HG02610 (cell line): ENCODE data around the gene HDAC4.

ENCODE experiments used
- ATAC-seq: cut with Tn5 transposase; IDR thresholded peaks from one replicate; pipeline ENCODE4 v1.9.1; 2021; ENCODE audit warnings: mild to moderate bottlenecking, moderate library complexity; ENCODE audit not compliant: unreplicated experiment

HDAC4 gene

DNA sequence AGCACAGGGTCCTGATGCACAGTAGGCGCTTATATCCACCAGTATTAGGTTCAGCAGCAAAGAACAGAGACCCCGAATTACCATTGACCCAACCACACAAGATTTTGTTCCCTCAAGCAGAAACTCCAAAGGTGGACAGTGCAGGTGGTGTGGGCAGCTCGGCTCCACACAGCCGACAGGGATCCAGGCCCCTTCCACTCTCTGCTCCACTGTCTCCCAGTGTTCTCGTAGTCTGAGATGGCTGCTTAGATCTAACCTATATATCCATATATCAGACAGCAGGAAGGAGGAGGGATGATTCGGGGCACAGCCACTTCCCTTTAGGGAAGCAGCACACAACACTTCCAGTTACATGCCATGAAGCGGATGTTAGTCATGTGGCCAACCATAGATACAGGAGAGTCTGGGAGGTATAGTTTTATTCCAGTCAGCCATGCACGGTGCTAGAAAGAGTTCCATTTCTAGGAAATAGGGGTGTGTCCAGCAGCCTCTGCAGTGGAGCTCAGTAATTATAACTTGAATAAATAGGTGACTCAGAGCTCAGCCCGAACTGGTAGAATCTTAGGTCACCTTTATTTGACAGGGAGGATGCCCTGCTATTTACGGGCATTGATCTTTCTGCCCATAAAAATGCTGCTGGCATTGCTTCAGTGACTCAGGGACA, 394.1 kb downstream of the HDAC4 start:
- no peak for ATAC-seq

DNA sequence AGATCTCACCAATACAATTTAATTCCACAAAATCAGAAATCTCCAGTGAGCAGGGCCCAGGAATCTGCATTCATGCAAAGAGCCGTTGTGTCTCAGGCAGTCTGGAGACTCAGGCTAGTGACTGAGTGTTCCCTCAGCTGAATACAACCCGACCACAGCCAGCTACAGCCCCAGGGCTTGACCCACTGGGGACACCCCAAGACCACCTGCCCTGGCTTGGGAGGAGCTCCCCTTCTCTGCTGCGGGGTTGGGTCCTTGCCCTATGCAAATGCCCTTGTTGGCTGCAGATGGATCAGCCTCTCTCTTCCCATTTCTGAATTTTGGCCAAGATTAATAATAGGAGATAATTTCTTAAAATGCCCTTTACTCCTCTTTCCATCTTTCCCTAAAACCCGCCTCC, 395.2 kb downstream of the HDAC4 start:
- no peak for ATAC-seq

DNA sequence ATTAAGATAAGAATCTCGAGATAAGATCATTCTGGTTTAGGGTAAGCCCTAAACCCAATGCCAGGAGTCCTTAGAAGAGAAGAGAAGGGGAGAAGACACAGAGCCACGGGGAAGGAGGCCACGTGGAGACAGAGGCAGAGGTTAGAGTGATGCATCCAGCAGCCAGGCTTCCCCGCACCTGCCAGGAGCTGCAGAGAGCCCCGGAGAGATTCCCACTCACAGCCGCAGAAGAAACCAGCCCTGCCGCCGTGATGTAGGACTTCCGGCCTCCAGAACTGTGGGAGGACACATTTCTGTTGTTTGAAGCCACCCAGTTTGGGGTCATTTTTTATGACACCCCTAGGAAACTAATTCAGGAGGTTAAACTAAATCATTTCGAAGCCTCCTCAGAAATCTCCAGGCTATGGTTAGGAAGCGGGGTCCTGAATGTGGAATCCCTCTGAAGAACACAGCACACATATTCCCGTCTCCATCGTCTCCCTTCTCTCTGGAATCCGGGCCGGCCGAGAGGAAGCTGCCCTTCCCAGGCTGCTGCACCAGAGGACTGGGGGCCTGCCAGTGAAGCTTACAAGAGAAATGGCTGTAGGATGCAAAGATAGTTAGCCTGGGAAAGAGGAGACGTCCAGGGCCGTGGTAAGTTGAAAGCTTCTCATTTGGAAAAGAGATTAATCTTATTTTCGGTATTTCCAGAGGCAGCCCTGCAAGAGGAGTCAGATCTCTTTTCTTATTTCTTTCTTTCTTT, 396.4 kb downstream of the HDAC4 start:
- ATAC-seq, result no peak

DNA sequence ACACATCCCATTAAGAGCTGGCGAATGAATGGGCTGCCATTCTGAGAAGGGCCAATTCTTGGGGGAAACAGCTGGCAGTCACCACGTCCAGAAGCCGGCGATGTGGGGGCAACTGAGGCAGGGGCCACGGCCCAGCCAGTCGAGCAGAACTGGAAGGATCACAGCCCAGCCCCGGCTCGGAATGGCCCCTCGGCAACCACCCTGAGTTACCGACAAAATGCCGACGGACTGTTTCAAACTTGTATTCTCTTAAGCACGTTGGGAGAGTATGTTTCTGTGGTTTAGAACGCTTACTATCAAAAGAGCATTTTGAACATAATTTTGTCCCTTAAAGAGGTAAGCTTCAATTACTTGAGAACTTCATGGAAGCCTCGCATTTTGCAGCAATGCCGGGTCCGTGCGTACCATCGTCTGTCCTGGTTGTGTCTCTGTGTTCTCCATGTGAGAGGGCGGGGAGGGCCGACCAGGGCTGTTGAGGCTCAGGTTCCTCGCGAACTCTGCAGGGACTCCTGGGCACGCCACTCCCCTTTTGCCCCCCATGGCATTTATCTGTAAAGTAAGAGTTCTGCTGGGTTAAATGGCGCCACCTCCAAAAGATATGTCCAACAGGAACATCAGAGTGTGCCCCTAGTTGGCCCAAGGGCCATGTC, 397.1 kb downstream of the HDAC4 start:
- ATAC-seq, result no peak

DNA sequence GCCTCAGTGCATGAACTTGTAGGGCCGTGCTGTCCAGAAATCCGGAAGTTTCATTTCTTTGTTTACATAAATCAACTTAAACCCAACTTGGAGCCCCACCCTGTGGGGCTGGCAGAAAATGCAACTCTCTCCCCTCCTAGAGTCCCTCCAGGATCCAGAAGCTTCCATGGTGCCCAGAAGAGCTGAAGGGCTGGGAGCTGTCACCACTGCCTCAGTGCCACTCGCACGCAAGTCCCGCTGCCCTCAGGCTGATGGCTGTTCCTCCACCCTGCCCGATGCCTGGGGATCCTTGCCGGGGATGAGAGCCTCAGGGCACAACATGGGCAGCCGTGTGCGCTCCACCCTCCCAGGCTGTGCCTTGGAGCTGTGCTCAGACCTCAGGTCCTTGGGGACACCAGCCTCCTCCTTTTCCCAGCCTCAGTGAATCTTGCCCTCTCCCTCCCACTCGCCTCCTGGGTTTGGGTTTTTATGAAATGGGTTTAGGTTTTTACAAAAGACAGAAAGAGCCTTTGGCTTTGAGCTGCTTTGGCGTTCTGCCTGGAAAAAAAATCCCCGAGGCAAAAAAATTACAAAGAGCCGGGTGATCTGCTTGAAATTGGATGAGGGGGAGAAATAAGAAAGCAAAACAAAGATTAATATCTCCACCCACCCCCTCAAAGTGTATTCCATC, 397.7 kb downstream of the HDAC4 start:
- no peak for ATAC-seq

DNA sequence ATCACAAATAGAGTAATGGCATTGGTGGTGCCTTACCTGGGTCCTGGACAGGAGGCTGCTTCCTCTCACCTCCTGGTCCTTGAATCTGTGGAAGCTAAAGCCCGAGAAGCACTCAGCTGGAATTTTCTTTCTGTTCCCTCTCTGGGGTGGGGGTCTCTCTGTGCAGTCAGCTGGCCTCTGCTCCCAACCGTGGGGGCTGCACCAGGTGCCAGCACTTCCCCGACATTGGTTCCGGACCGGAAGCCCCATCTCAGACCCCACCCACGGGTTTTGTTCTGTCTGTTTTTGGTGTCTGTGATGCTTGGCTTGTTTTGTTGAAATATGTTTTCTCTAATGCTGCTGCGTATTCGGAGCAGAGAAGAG, 398.2 kb downstream of the HDAC4 start:
- ATAC-seq, result no peak

DNA sequence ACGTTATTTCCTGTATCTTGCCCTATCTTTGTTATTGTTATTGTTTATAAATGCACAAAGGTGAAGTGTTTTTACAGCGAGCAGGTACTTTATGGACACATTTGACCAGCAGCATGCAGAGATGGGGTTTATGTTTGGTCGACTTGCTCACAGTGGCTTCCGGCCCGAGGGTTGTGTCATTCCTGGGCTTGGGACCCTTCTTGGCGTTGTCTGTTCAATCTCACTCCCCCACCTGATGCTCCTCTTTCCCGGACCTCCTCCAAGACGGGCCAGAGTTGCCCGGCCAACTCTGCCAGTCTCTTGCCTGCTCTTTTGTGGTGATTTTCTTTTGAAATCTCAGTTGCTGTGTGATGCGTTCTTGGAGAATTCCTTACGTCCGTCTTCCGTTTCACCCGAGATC, 399.0 kb downstream of the HDAC4 start:
- no peak for ATAC-seq

DNA sequence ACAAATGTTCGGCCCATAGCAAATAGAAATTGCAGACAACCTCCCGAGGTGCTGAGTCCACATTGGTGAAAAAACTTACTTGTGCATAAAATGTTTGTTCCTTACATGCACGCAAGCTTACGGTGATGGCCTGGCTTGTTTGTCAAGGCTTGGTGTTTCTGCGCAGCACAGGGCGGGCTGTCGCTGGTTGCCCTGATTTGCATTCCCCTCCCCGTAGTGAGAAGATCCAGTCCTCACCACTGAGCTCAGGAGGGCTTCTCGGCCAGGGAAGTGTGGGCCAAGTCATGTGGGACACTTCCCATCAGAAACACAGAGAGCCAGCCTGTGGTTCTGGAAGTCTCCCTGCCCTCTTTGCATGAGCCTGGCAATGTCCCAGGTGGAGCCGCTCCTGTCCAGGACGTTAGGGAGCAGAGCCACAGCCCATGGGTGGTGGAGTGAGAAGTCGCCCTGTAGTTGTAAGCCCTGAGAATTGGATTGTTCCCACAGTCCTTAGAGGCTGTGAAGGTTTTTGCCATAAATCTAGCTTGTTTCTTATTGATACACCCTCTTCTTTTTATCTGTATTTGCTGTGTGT, 400.2 kb downstream of the HDAC4 start:
- ATAC-seq, result no peak

DNA sequence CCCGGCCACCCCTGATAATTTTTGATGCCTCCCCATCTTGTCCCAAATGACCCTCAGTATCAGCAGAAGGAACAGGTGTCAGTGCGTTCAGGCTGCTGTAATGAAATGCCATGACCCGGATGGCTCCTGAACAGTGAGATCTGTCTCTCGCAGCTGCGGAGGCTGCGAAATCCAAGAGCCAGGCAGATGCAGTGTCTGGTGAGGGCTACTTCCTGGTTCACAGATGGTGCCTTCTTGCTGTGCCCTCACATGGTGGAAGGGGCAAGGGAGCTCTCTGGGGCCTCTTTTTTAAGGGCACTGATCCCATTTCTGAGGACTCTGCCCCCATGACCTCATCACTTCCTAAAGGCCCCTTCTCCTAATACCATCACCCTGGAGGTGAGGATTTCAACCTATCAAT, 400.7 kb downstream of the HDAC4 start:
- ATAC-seq, result no peak

DNA sequence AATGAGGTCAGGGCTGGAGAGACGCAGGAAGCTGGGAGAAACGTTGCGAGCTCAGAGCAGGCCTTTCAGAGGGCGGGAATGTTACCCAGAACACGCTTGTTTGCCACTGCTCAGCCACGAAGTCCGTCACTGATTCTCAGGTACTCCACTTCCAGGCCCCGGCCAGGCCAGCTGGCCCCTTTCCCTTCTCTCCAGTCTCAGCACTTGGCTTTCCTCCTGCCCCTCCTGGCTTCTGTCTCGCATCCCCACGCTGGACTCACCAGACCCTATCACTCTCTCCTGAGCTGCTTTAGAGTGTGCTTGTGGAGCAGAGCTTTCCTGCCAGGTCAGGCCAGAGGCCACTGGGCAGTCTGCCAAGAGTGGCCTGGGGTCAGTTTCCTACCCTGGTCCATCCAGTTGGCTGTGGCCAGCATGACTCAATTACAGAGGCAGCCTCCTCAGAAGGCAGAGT, 401.5 kb downstream of the HDAC4 start:
- no peak for ATAC-seq

DNA sequence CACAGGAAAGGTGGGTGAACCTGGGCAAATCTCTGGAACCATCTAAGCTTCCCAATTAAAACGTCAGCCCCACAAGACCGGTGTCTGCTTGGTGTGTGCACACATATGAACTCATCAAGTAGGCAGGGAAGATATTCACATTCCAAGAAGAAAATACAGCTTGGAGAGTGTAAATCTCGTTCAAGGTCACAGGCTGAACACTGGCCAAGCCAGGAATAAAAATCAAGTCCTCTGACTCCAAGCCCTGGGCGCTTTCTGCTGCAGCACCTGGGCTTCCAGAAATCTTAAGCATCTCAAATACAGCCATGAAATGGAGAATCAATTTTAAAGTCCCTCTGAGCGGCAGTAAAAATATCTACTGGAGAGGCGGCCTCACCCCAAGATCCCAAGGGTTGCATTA, 402.0 kb downstream of the HDAC4 start:
- ATAC-seq, result no peak
